H1 (cell line): ENCODE data around the gene CNDP1.

Experiments
- CTCF ChIP-seq, 3 experiments: IDR thresholded peaks; 1 replicate in 2 of 3; 2 replicates in 1 of 3; pipeline versions ENCODE4 v1.5.1 to v1.6.1; 2011; ENCODE audit warnings: low read length in 3 of 3, mild to moderate bottlenecking in 3 of 3, inconsistent platforms in 2 of 3, low read depth in 1 of 3, moderate library complexity in 1 of 3; ENCODE audit not compliant: insufficient read depth in 1 of 3; ENCODE audit errors: control extremely low read depth in 1 of 3
- EZH2 ChIP-seq: fragments of 200-600 bp; sonication (generic); IDR thresholded peaks from 2 replicates; pipeline ENCODE4 v1.7.1; 2012; ENCODE audit warnings: low read depth, mild to moderate bottlenecking, moderate library complexity, low read length, inconsistent platforms; ENCODE audit not compliant: severe bottlenecking
- FOSL1 ChIP-seq: IDR thresholded peaks from 2 replicates; pipeline ENCODE4 v1.6.1; 2011; ENCODE audit warnings: mild to moderate bottlenecking, low read depth, low read length, moderate library complexity; ENCODE audit not compliant: insufficient read depth
- RFX5 ChIP-seq: IDR thresholded peaks from 2 replicates; pipeline ENCODE4 v1.6.1; 2011; ENCODE audit warnings: low read depth, low read length, improper control_type of control experiment, borderline replicate concordance
- SP2 ChIP-seq: IDR thresholded peaks from 2 replicates; pipeline ENCODE4 v1.6.1; 2012; ENCODE audit warnings: mild to moderate bottlenecking, low read length, inconsistent platforms
- YY1 ChIP-seq: IDR thresholded peaks from 2 replicates; pipeline ENCODE4 v1.6.1; 2011; ENCODE audit warnings: low read depth, mild to moderate bottlenecking, low read length

DNA sequence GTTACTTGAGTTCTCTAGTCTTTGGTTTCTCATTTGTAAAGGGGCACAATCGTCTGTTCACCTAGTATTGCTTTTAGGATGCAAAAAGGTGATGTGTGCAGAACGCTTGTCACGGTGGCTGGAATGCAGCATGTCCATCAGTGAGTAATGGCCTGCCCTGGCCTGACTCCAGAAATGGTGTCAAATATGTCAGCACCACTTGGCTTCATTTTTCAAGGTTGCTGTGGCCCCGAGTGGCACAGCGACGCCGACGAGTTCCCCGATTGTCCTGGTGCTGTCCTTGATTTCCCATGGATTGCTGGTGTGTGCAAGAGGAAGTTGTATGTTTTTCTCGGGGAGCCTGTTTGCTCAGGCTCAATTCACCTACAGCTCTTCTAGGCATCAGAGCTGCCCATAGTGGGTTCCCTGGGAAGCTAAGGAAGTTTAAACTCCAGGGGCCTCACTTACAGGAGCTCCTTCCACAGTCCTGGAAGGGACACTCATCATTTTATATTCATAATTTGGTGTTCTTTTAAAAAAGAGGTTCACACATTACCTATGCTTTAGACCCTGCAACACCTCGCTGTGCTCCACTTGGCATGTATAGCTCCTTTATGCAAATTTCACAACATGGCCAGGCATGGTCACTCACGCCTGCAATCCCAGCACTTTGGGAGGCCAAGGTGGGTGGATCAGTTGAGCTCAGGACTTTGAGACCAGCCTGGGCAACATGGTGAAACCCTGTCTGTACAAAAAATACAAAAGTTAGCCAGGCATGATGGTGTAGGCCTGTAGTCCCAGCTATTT lies 37.8 kb downstream of the CNDP1 start:
- TF ChIP-seq YY1 = no peak
- TF ChIP-seq EZH2 = no peak
- TF ChIP-seq RFX5 = no peak
- no peak for TF ChIP-seq CTCF (IDR thresholded peaks at IDR 0.05; ENCODE audit: control extremely low read depth in 1 of 3, insufficient read depth in 1 of 3, low read depth in 1 of 3, low read length in 3 of 3)
- TF ChIP-seq SP2 = no peak
- TF ChIP-seq FOSL1 = no peak
